HEK293T (cell line): ENCODE data around the gene TMEM42.

ENCODE experiments used
- CTCF ChIA-PET: fragments of 350-600 bp; formaldehyde crosslinking; extraction: SDS; loops from one replicate; lab custom pipeline; 2021; ENCODE audit warnings: antibody characterized with exemption, inconsistent platforms; lab: Yijun Ruan, JAX
- POLR2A ChIA-PET: fragments of 350-600 bp; formaldehyde crosslinking; extraction: SDS; loops from one replicate; lab custom pipeline; 2020; ENCODE audit warnings: antibody characterized with exemption, inconsistent platforms; lab: Yijun Ruan, JAX
- DNase-seq: peaks from one replicate; pipeline ENCODE4 v3.0.0; 2012; ENCODE audit warnings: mixed read lengths; ENCODE audit errors: extremely low spot score
- ARNT ChIP-seq: fragments of 450-650 bp; IDR thresholded peaks from 2 replicates; pipeline ENCODE4 v1.6.1; 2017; ENCODE audit warnings: mild to moderate bottlenecking
- BHLHE40 ChIP-seq: fragments of 450-650 bp; IDR thresholded peaks from 2 replicates; pipeline ENCODE4 v1.6.1; 2016; ENCODE audit warnings: mild to moderate bottlenecking, moderate library complexity, borderline replicate concordance
- CTBP1 ChIP-seq: fragments of 450-650 bp; IDR thresholded peaks from 2 replicates; pipeline ENCODE4 v1.6.1; 2016; ENCODE audit warnings: borderline replicate concordance
- ELF4 ChIP-seq: fragments of 450-650 bp; IDR thresholded peaks from 2 replicates; pipeline ENCODE4 v1.6.1; 2017; ENCODE audit warnings: antibody characterized with exemption
- FOXA1 ChIP-seq: fragments of 450-650 bp; IDR thresholded peaks from 2 replicates; pipeline ENCODE4 v1.6.1; 2016; ENCODE audit warnings: mild to moderate bottlenecking
- FOXK2 ChIP-seq: fragments of 450-650 bp; IDR thresholded peaks from 2 replicates; pipeline ENCODE4 v1.6.1; 2016; ENCODE audit warnings: mild to moderate bottlenecking
- FOXM1 ChIP-seq: fragments of 450-650 bp; IDR thresholded peaks from 2 replicates; pipeline ENCODE4 v1.6.1; 2017; ENCODE audit warnings: mild to moderate bottlenecking, borderline replicate concordance
- HDGF ChIP-seq: fragments of 450-650 bp; IDR thresholded peaks from 2 replicates; pipeline ENCODE4 v1.6.1; 2017; ENCODE audit warnings: antibody characterized with exemption, borderline replicate concordance
- L3MBTL2 ChIP-seq: fragments of 450-650 bp; conservative IDR thresholded peaks from 2 replicates; pipeline ENCODE4 v1.6.1; 2016; ENCODE audit warnings: mild to moderate bottlenecking
- LEF1 ChIP-seq: fragments of 450-650 bp; IDR thresholded peaks from 2 replicates; pipeline ENCODE4 v1.6.1; 2017; ENCODE audit warnings: mild to moderate bottlenecking, borderline replicate concordance
- NFRKB ChIP-seq: fragments of 450-650 bp; IDR thresholded peaks from 2 replicates; pipeline ENCODE4 v1.6.1; 2016; ENCODE audit warnings: mild to moderate bottlenecking, moderate library complexity
- PKNOX1 ChIP-seq: fragments of 450-650 bp; IDR thresholded peaks from 2 replicates; pipeline ENCODE4 v1.6.1; 2016
- SP1 ChIP-seq: fragments of 450-650 bp; IDR thresholded peaks from 2 replicates; pipeline ENCODE4 v1.6.1; 2017
- SUZ12 ChIP-seq: fragments of 450-650 bp; IDR thresholded peaks from 2 replicates; pipeline ENCODE4 v1.6.1; 2016; ENCODE audit warnings: mild to moderate bottlenecking
- TARDBP ChIP-seq: fragments of 450-650 bp; IDR thresholded peaks from 2 replicates; pipeline ENCODE4 v1.6.1; 2016
- ZNF384 ChIP-seq: fragments of 450-650 bp; IDR thresholded peaks from 2 replicates; pipeline ENCODE4 v1.6.1; 2016

Gene TMEM42

DNA sequence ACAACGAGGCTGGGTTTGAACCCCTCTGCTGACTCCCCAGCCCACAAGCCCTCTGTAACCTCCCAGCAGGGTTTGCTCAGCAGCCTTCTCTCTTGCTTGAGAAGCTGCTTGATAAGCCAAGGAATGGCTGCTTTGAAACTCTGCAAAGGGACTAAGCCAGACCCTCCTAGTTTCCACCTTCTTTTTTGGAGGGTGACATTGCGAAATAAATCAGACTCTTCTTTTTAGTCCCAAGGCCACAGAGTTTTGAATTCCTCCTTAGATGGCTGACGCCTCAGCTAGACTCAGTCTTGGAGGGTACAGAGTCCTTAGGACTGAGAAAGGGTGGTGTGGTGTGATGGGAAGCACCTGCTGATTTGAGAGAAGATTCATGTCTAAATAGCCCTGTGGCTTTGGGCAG is 13.9 kb downstream of the TMEM42 start:
- DNase-seq = no peak
- TF ChIP-seq BHLHE40 (no peak), TARDBP (no peak), SUZ12 (no peak), LEF1 (no peak), ELF4 (no peak), FOXM1 (no peak), FOXA1 (no peak), NFRKB (no peak), HDGF (no peak), FOXK2 (no peak), SP1 (no peak), ZNF384 (no peak), ARNT (no peak)
- CTCF ChIA-PET = no interaction called here
- POLR2A ChIA-PET = interaction anchor here (1.3 kb wide), 1 partner anchor 11 kb away, joined by 3 read pairs; no protein-coding TSS in a partner anchor

- POLR2A ChIA-PET = no interaction called here
- CTCF ChIA-PET = interaction anchor here (1.0 kb wide), 1 partner anchor 38 kb away, joined by 4 read pairs; no protein-coding TSS in a partner anchor
- DNase-seq = no peak
- TF ChIP-seq FOXK2 (no peak), HDGF (no peak), L3MBTL2 (no peak), ZNF384 (no peak), CTBP1 (no peak)
These were observed 15.6 kb downstream of the TMEM42 start for GRCh38 chr3:44877333-44877732.

GRCh38 chr3:44880284-44880683 is 18.6 kb downstream of the TMEM42 start:
- TF ChIP-seq FOXA1 (no peak), ARNT (no peak), HDGF (no peak), L3MBTL2 (no peak), SUZ12 (no peak), LEF1 (no peak), SP1 (no peak), ELF4 (no peak), FOXK2 (no peak), CTBP1 (no peak), ZNF384 (no peak), TARDBP (no peak), NFRKB (no peak), FOXM1 (no peak), BHLHE40 (no peak), PKNOX1 (no peak)
- POLR2A ChIA-PET = no interaction called here
- DNase-seq = no peak
- CTCF ChIA-PET = no interaction called here

GRCh38 chr3:44883213-44883955 is 21.7 kb downstream of the TMEM42 start:
- TF ChIP-seq SP1 (no peak), ZNF384 (no peak), LEF1 (no peak), FOXM1 (no peak), PKNOX1 (no peak), ELF4 (no peak), NFRKB (no peak), HDGF (no peak), CTBP1 (no peak), SUZ12 (no peak), BHLHE40 (no peak), ARNT (no peak), FOXK2 (no peak), TARDBP (no peak), L3MBTL2 (no peak)
- ChIA-PET POLR2A (no interaction called here), CTCF (interaction anchor here (0.6 kb wide), 1 partner anchor 108 kb away, joined by 3 read pairs; no protein-coding TSS in a partner anchor)
- no peak for DNase-seq

DNA sequence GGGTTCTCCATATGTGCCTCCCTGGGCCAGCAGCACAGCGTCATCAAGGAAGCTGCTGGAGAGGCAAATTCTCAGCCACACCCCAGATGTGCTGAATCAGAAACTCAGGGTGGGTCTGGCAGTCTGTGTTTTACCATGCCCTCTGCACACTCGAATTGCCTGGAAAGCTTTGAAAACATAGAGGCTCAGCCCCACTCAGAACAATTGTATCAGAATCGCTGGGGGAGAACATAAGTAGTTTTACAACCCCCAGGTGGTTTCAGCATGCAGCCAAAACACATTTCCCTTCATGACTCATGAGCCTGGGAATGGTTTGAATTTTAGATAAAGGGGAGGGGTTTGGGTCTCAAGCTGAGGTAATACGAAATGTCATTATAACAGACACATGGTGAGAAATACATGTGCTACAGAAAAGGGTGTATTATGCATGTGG is 22.3 kb downstream of the TMEM42 start:
- ChIA-PET CTCF (no interaction called here), POLR2A (no interaction called here)
- DNase-seq = no peak
- TF ChIP-seq TARDBP = no peak
- no peak for TF ChIP-seq ZNF384
- no peak for TF ChIP-seq ELF4
- no peak for TF ChIP-seq FOXK2
- TF ChIP-seq NFRKB = no peak
- no peak for TF ChIP-seq FOXA1
- no peak for TF ChIP-seq CTBP1
- TF ChIP-seq SUZ12 = no peak
- TF ChIP-seq SP1 = no peak
- no peak for TF ChIP-seq BHLHE40
- TF ChIP-seq PKNOX1 = no peak

- CTCF ChIA-PET = no interaction called here
- TF ChIP-seq ARNT (no peak), NFRKB (no peak), ELF4 (no peak), PKNOX1 (no peak), L3MBTL2 (no peak), FOXM1 (no peak), SP1 (no peak), TARDBP (no peak), HDGF (no peak), SUZ12 (no peak), FOXA1 (no peak), CTBP1 (no peak), ZNF384 (no peak), LEF1 (no peak), BHLHE40 (no peak), FOXK2 (no peak)
- POLR2A ChIA-PET = interaction anchor here (1.4 to 1.5 kb wide), 2 partner anchors 10 to 124 kb away, joined by 3 to 7 read pairs; partner anchors contain the start of genes KIAA1143 and KIF15
- no peak for DNase-seq
These were observed 23.9 kb downstream of the TMEM42 start for GRCh38 chr3:44885618-44886017.
